ENCODE measurements around the gene FDX1. TPM values are rescaled to one million over a fixed set of nuclear protein-coding genes. Genes with fewer than 3 reads are reported as not detected.
"Not testable (repeated sequence)": the region's sequence is repeated elsewhere in the genome, so short reads cannot be mapped to it uniquely, and the experiment has no call there.

FDX1 gene, protein sequence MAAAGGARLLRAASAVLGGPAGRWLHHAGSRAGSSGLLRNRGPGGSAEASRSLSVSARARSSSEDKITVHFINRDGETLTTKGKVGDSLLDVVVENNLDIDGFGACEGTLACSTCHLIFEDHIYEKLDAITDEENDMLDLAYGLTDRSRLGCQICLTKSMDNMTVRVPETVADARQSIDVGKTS
- 12.3 TPM for polyA plus RNA-seq (2013, experiment 1 of 2)
- 13.0 TPM for polyA plus RNA-seq (2013, experiment 2 of 2)

DNA sequence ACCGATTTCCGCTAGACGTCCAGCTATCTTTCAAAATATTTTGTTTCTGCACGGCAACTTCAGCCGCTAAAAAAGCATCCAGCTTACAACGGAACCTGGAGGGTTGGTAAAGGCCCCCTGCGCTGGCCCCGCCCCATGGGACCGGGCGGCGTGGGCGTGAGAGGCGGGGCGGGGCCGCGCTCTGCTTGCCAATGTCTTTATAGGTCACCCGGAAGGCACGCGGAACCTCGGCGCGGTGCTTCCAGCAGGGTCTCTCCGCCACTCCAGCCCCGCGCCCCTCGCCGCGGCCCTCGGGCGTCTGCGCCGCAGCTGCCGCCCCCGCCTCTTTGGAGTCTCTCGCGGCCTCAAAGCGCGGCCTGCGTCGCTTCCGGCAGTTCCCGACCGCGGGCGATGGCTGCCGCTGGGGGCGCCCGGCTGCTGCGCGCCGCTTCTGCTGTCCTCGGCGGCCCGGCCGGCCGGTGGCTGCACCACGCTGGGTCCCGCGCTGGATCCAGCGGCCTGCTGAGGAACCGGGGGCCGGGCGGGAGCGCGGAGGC is at the start of gene FDX1:
Gene FDX1 (plus strand): TSS at position 218 of the 536 bp plus-strand sequence. CDS start 173 bp downstream, at position 391.
- WGBS, 2 experiments (ENCODE audit: insufficient coverage in 2 of 2): 0% methylated on average over 39 to 52 of the region's 65 CpGs

DNA sequence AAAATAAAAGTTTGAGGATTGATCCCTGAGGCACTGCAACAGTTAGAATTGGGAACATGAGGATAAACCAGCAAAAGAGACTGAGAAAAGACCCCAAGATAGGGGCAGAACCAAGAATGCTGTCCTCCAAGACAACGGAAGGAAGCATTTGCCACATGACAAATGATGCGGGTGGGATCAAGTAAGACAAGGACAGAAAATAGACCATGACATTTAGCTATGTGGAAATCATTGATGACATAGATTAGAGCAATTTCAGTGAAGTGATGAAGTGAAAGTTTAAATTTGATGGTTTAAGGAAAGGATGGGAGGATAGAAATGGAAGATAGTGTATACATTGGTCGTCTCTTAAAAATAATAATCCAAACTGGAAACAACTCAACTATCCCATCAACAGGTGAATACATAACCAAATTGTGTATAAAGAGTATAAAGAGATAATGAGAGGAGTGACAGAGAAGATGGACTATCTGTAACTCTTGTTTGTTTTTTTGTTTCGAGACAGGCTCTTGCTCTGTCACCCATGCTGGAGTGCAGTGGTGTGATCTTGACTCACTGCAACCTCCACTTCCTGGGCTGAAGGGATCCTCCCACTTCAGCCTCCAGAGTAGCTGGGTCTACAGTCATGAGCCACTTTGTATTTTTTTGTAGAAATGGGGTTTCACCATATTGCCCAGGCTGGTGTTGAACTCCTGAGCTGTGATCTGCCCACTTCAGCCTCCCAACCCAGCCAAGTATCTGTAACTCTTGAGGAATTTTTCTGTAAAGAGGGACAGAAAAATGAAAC is 48.7 kb upstream of the FDX1 start:
- H3K4me1 ChIP-seq (ENCODE audit: control insufficient read depth, insufficient read depth, low read length, poor library complexity, severe bottlenecking): peaks cover 6% of the 10 kb centered on the region

More for the DNA sequence above, at the start of gene FDX1:
- H3K4me3 ChIP-seq (ENCODE audit: extremely low read depth, insufficient read depth, low read length, poor library complexity, severe bottlenecking): peak within 1 kb of the TSS; percentile 56
- peak within 1 kb of the TSS; percentile 85 for H3K27ac ChIP-seq (ENCODE audit: low read depth, low read length, severe bottlenecking)
- peaks cover 20% of the 10 kb centered on the region for H3K4me1 ChIP-seq (ENCODE audit: control insufficient read depth, insufficient read depth, low read length, poor library complexity, severe bottlenecking)
- no peaks in the 10 kb centered on the region for H3K9me3 ChIP-seq (ENCODE audit: control insufficient read depth, low read length)
- H3K36me3 ChIP-seq (ENCODE audit: control insufficient read depth, insufficient read depth, low read length): no peaks in the 10 kb centered on the region

DNA sequence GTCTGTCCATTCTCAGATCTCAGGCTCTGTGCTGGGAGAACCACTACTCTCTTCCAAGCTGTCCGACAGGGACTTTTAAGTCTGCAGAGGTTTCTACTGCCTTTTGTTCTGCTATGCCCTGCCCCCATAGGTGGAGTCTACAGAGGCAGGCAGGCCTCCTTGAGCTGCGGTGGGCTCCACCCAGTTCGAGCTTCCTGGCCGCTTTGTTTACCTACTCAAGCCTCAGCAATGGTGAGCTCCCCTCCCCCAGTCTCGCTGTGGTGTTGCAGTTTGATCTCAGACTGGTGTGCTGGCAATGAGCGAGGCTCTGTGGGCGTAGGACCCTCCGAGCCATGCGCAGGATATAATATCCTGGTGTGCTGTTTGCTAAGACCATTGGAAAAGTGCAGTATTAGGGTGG is 41.5 kb upstream of the FDX1 start:
- not testable (repeated sequence) for H3K36me3 ChIP-seq (ENCODE audit: control insufficient read depth, insufficient read depth, low read length); H3K4me1 ChIP-seq (ENCODE audit: control insufficient read depth, insufficient read depth, low read length, poor library complexity, severe bottlenecking); H3K27ac ChIP-seq (ENCODE audit: low read depth, low read length, severe bottlenecking); H3K9me3 ChIP-seq (ENCODE audit: control insufficient read depth, low read length); H3K4me3 ChIP-seq (ENCODE audit: extremely low read depth, insufficient read depth, low read length, poor library complexity, severe bottlenecking)
- WGBS, 2 experiments (ENCODE audit: insufficient coverage in 2 of 2): 75 to 81% methylated on average over 2 to 9 of the region's 9 CpGs

More for the DNA sequence above, 48.7 kb upstream of the FDX1 start:
- Histone ChIP-seq H3K4me3 (ENCODE audit: extremely low read depth, insufficient read depth, low read length, poor library complexity, severe bottlenecking) (no peak overlapping the region), H3K36me3 (ENCODE audit: control insufficient read depth, insufficient read depth, low read length) (no peaks in the 10 kb centered on the region), H3K27ac (ENCODE audit: low read depth, low read length, severe bottlenecking) (no peak overlapping the region), H3K9me3 (ENCODE audit: control insufficient read depth, low read length) (no peaks in the 10 kb centered on the region)
- 98 to 100% methylated on average over 3 of the region's 4 CpGs for WGBS, 2 experiments (ENCODE audit: insufficient coverage in 2 of 2)

DNA sequence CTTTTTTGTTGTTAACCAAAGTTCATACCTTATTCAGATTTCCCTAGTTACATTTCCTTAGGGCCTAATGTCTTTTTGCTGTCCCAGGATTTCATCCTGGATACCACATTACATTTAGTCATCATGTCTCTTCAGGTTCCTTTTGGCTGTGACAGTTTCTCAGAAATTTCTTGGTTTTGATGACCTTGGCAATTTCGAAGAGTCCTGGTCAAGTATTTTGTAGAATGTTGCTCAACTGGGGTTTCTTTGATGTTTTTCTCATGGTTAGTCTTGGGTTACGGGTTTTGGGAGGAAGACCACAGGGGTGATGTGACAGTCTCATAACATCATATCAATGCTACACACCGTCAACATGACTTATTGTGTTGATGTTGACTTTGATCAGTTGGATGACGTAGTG is 39.8 kb upstream of the FDX1 start:
- Histone ChIP-seq H3K27ac (ENCODE audit: low read depth, low read length, severe bottlenecking) (no peak overlapping the region), H3K4me3 (ENCODE audit: extremely low read depth, insufficient read depth, low read length, poor library complexity, severe bottlenecking) (no peak overlapping the region), H3K36me3 (ENCODE audit: control insufficient read depth, insufficient read depth, low read length) (no peaks in the 10 kb centered on the region), H3K9me3 (ENCODE audit: control insufficient read depth, low read length) (no peaks in the 10 kb centered on the region), H3K4me1 (ENCODE audit: control insufficient read depth, insufficient read depth, low read length, poor library complexity, severe bottlenecking) (no peaks in the 10 kb centered on the region)
- WGBS, 2 experiments (ENCODE audit: insufficient coverage in 2 of 2): no CpG with 5 or more reads among the region's 4 CpGs

DNA sequence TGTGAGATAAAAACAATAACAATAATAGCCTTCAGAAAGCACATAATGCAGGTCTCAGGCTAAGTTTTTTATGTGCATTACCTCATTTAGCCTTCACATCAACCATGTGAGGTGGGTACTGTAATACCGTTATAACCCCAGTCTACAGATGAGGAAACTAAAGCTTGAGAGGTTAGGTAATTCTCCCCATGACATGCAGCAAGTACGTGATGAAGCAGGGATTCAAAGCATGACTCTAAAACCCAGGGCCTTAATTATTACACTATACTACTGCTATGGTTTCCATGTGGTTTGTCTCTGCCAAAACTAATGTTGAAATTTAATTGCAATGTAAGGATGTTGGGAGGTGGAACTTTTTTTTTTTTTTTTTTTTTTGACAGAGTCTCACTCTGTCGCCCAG is 37.7 kb upstream of the FDX1 start:
- Histone ChIP-seq H3K27ac (ENCODE audit: low read depth, low read length, severe bottlenecking) (no peak overlapping the region), H3K36me3 (ENCODE audit: control insufficient read depth, insufficient read depth, low read length) (no peaks in the 10 kb centered on the region), H3K4me1 (ENCODE audit: control insufficient read depth, insufficient read depth, low read length, poor library complexity, severe bottlenecking) (no peaks in the 10 kb centered on the region), H3K4me3 (ENCODE audit: extremely low read depth, insufficient read depth, low read length, poor library complexity, severe bottlenecking) (no peak overlapping the region), H3K9me3 (ENCODE audit: control insufficient read depth, low read length) (no peaks in the 10 kb centered on the region)
- no CpG with 5 or more reads among the region's 3 CpGs for WGBS, 2 experiments (ENCODE audit: insufficient coverage in 2 of 2)

DNA sequence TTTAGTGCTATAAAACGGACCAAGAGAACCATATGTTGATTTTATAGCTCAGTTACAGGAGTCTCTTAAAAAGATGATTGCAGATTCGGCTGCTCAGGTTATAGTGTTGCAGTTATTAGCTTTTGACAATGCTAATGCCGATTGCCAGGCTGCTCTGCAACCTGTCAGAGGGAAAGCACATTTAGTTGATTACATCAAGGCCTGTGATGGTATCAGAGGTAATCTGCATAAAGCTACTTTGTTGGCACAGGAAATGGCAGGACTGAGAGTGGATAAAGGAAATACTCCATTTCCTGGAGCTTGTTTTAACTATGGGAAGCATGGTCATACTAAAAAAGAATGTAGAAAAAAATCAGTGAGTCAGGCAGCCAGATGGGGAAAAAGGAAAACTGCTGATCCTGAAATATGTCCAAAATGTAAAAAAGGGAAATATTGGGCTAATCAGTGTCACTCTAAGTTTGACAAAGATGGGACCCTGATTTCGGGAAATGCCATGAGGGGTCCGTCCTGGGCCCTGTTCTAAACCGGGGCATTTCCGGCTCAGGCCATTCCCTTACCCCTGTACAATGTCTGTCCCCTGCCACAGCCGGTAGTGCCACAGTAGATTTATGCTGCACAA is 32.0 kb upstream of the FDX1 start:
- not testable (repeated sequence) for H3K4me1 ChIP-seq (ENCODE audit: control insufficient read depth, insufficient read depth, low read length, poor library complexity, severe bottlenecking); H3K36me3 ChIP-seq (ENCODE audit: control insufficient read depth, insufficient read depth, low read length); H3K4me3 ChIP-seq (ENCODE audit: extremely low read depth, insufficient read depth, low read length, poor library complexity, severe bottlenecking); H3K9me3 ChIP-seq (ENCODE audit: control insufficient read depth, low read length); H3K27ac ChIP-seq (ENCODE audit: low read depth, low read length, severe bottlenecking)
- 80 to 83% methylated on average over 1 to 3 of the region's 8 CpGs for WGBS, 2 experiments (ENCODE audit: insufficient coverage in 2 of 2)

DNA sequence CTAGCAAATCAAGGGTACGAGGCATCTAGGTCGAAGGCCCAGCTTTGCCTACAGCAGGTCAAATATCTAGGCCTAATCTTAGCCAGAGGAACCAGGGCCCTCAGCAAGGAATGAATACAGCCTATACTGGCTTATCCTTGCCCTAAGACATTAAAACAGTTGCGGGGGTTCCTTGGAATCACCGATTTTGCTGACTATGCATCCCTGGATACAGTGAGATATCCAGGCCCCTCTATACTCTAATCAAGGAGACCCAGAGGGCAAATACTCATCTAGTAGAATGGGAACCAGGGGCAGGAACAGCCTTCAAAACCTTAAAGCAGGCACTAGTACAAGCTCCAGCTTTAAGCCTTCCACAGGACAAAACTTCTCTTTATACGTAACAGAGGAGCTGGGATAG is 26.2 kb upstream of the FDX1 start:
- H3K9me3 ChIP-seq (ENCODE audit: control insufficient read depth, low read length); H3K36me3 ChIP-seq (ENCODE audit: control insufficient read depth, insufficient read depth, low read length); H3K4me1 ChIP-seq (ENCODE audit: control insufficient read depth, insufficient read depth, low read length, poor library complexity, severe bottlenecking); H3K4me3 ChIP-seq (ENCODE audit: extremely low read depth, insufficient read depth, low read length, poor library complexity, severe bottlenecking); H3K27ac ChIP-seq (ENCODE audit: low read depth, low read length, severe bottlenecking): not testable (repeated sequence)
- WGBS, 2 experiments (ENCODE audit: insufficient coverage in 2 of 2): 86 to 100% methylated on average over 2 to 3 of the region's 5 CpGs

DNA sequence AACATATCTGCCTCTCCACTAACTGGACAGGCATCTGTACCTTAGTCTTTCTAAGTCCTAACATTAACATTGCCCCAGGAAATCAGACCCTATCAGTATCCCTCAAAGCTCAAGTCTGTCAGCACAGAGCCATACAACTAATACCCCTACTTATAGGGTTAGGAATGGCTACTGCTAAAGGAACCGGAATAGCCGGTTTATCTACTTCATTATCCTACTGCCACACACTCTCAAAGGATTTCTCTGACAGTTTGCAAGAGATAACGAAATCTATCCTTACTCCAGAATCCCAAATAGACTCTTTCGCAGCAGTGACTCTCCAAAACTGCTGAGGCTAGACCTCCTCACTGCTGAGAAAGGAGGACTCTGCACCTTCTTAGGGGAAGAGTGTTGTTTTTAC is 24.1 kb upstream of the FDX1 start:
- H3K4me1 ChIP-seq (ENCODE audit: control insufficient read depth, insufficient read depth, low read length, poor library complexity, severe bottlenecking); H3K36me3 ChIP-seq (ENCODE audit: control insufficient read depth, insufficient read depth, low read length); H3K9me3 ChIP-seq (ENCODE audit: control insufficient read depth, low read length); H3K27ac ChIP-seq (ENCODE audit: low read depth, low read length, severe bottlenecking); H3K4me3 ChIP-seq (ENCODE audit: extremely low read depth, insufficient read depth, low read length, poor library complexity, severe bottlenecking): not testable (repeated sequence)
- WGBS, 2 experiments (ENCODE audit: insufficient coverage in 2 of 2): 60 to 67% methylated on average over 1 to 2 of the region's 4 CpGs

DNA sequence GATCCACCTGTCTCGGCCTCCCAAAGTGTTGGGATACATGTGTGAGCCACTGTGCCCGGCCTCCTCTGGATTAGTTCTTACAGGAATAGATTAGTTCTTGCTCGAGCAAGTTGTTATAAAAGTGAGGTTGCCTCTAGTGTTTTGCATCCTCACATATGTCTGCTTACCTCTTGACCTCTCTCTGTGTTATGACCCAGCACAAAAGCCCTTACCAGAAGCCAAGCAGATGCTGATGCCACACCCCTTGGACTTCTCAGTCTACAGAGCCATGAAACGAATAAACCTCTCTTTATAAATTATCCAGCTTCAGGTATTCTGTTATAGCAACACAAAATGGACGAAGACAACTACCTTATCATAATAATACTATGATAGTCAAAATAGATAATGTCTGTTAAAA is 22.4 kb upstream of the FDX1 start:
- Histone ChIP-seq H3K27ac (ENCODE audit: low read depth, low read length, severe bottlenecking) (no peak overlapping the region), H3K4me1 (ENCODE audit: control insufficient read depth, insufficient read depth, low read length, poor library complexity, severe bottlenecking) (no peaks in the 10 kb centered on the region), H3K9me3 (ENCODE audit: control insufficient read depth, low read length) (peaks cover 5% of the 10 kb centered on the region), H3K36me3 (ENCODE audit: control insufficient read depth, insufficient read depth, low read length) (no peaks in the 10 kb centered on the region), H3K4me3 (ENCODE audit: extremely low read depth, insufficient read depth, low read length, poor library complexity, severe bottlenecking) (no peak overlapping the region)
- WGBS, 2 experiments (ENCODE audit: insufficient coverage in 2 of 2): 83% methylated on average over 2 of the region's 5 CpGs; no CpG with 5 or more reads in 1 of the 2 experiments

DNA sequence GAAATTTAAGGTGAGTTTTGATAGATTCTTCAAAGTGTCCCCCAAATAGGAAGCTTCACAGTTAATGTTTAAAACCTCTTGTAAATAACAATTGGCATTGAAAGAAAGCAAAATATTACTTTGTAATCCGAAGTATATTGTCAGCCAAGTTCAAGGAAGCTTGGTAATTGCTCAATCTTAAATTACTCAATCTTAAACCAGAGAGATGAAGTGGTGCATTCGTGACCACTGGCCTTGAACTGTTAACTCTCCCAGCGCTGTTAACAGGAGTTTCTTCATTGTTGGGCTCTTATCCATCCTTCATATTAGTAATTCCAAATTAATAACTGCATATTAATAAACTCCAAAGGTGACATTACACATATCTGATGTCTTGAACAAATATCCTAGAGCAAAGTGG is 20.6 kb upstream of the FDX1 start:
- Histone ChIP-seq H3K4me3 (ENCODE audit: extremely low read depth, insufficient read depth, low read length, poor library complexity, severe bottlenecking) (no peak overlapping the region), H3K4me1 (ENCODE audit: control insufficient read depth, insufficient read depth, low read length, poor library complexity, severe bottlenecking) (no peaks in the 10 kb centered on the region), H3K36me3 (ENCODE audit: control insufficient read depth, insufficient read depth, low read length) (no peaks in the 10 kb centered on the region), H3K27ac (ENCODE audit: low read depth, low read length, severe bottlenecking) (no peak overlapping the region), H3K9me3 (ENCODE audit: control insufficient read depth, low read length) (peaks cover 5% of the 10 kb centered on the region)
- 80 to 87% methylated on average over 1 to 3 of the region's 3 CpGs for WGBS, 2 experiments (ENCODE audit: insufficient coverage in 2 of 2)
